HG03139 (cell line): ENCODE results near the gene ZNRD2.

Experiments
- ATAC-seq: cut with Tn5 transposase; IDR thresholded peaks from one replicate; pipeline ENCODE4 v1.9.1; 2021; ENCODE audit not compliant: unreplicated experiment

ZNRD2 gene

GRCh38 chr11:65538232-65538914, 31.9 kb upstream of the ZNRD2 start:
- ATAC-seq = no peak

- no peak for ATAC-seq
These were observed 31.1 kb upstream of the ZNRD2 start for GRCh38 chr11:65538915-65539743.

- ATAC-seq = peak; percentile 42
These were observed 30.5 kb upstream of the ZNRD2 start for GRCh38 chr11:65539744-65540289.

- peak; percentile 51 for ATAC-seq
These were observed 29.8 kb upstream of the ZNRD2 start for GRCh38 chr11:65540290-65541092.

- no peak for ATAC-seq
These were observed 28.9 kb upstream of the ZNRD2 start for GRCh38 chr11:65541093-65541982.

- ATAC-seq = no peak
These were observed 27.4 kb upstream of the ZNRD2 start for GRCh38 chr11:65542738-65543390.

GRCh38 chr11:65545853-65546216, 24.4 kb upstream of the ZNRD2 start:
- ATAC-seq = no peak

GRCh38 chr11:65546217-65546958, 23.9 kb upstream of the ZNRD2 start:
- ATAC-seq = peak; percentile 50

GRCh38 chr11:65547446-65548125, 22.7 kb upstream of the ZNRD2 start:
- ATAC-seq = no peak

GRCh38 chr11:65548395-65548794, 21.9 kb upstream of the ZNRD2 start:
- no peak for ATAC-seq

GRCh38 chr11:65549096-65549495, 21.2 kb upstream of the ZNRD2 start:
- no peak for ATAC-seq

- no peak for ATAC-seq
These were observed 18.5 kb upstream of the ZNRD2 start for GRCh38 chr11:65551572-65552387.

GRCh38 chr11:65552388-65552951, 17.8 kb upstream of the ZNRD2 start:
- no peak for ATAC-seq

- ATAC-seq = no peak
These were observed 16.8 kb upstream of the ZNRD2 start for GRCh38 chr11:65553301-65554001.

- ATAC-seq = no peak
These were observed 16.0 kb upstream of the ZNRD2 start for GRCh38 chr11:65554057-65554818.

- no peak for ATAC-seq
These were observed 15.3 kb upstream of the ZNRD2 start for GRCh38 chr11:65554842-65555430.
